Small intestine (tissue), 7 donors: ENCODE data around the gene SLC18A3. TPM values are rescaled to one million over a fixed set of nuclear protein-coding genes. Genes with fewer than 3 reads are reported as not detected.

Experiments
- DNase-seq, 2 donors: peaks; one replicate each; pipeline versions ENCODE4 v3.0.0 to v3.0.0-alpha.2; 2013
- FAIRE-seq: peaks from 2 replicates; lab custom pipeline; 2012; peaks lifted over from hg19 to GRCh38; lab: Jason Lieb, UNC
- H3K27ac ChIP-seq, 3 donors: one replicate each; pipeline ENCODE4 v1.5.1; 2013; ENCODE audit warnings: low read length in 2 of 3, mild to moderate bottlenecking in 2 of 3, control low read depth in 1 of 3, inconsistent platforms in 1 of 3, low read depth in 1 of 3, moderate library complexity in 1 of 3
- H3K27me3 ChIP-seq, 3 donors: one replicate each; pipeline ENCODE4 v1.6.1; 2013; ENCODE audit warnings: low read length in 3 of 3, inconsistent platforms in 1 of 3; ENCODE audit not compliant: control insufficient read depth in 3 of 3, insufficient read depth in 3 of 3
- H3K36me3 ChIP-seq, 3 donors: one replicate each; pipeline ENCODE4 v1.6.1; 2013; ENCODE audit warnings: low read length in 3 of 3, inconsistent platforms in 1 of 3, low read depth in 1 of 3, mild to moderate bottlenecking in 1 of 3, moderate library complexity in 1 of 3; ENCODE audit not compliant: control insufficient read depth in 3 of 3, insufficient read depth in 2 of 3
- H3K4me1 ChIP-seq, 3 donors: one replicate each; pipeline ENCODE4 v1.6.1; 2013; ENCODE audit warnings: low read length in 2 of 3, inconsistent platforms in 1 of 3, low read depth in 1 of 3, mild to moderate bottlenecking in 1 of 3, moderate library complexity in 1 of 3; ENCODE audit not compliant: control insufficient read depth in 3 of 3, insufficient read depth in 2 of 3
- H3K4me3 ChIP-seq, 3 donors: one replicate each; pipeline ENCODE4 v1.5.1; 2013; ENCODE audit warnings: low read length in 3 of 3, control low read depth in 1 of 3, inconsistent platforms in 1 of 3, low read depth in 1 of 3, mild to moderate bottlenecking in 1 of 3, moderate library complexity in 1 of 3
- H3K9me3 ChIP-seq, 2 donors: one replicate each; pipeline ENCODE4 v1.6.1; 2013; ENCODE audit warnings: low read depth in 1 of 2, low read length in 1 of 2; ENCODE audit not compliant: control insufficient read depth in 2 of 2, insufficient read depth in 1 of 2
- WGBS, 3 donors: extraction: QIAGEN DNeasy Blood & Tissue Kit; methylation state at CpG; one replicate each; pipeline ENCODE4 v1.1.7; 2013; 5-methylcytosine and 5-hydroxymethylcytosine counted together
- polyA plus RNA-seq, 4 donors: library from polyadenylated mRNA; stranded (reverse) in 3 of 4; unstranded in 1 of 4; fragments of 200-250 nt in 3 of 4; fragments of 120-200 nt in 1 of 4; gene quantifications; one replicate each; pipeline versions ENCODE4 v1.2.1 to v1.2.3, GENCODE V29; 2013
- donor health status: healthy with polysubstance abuse.
- donor health status: control.
- donor health status: control.
- donor health status: Bipolar disorder and iron deficiency.
- donor health status: healthy.

The SLC18A3 gene
- polyA plus RNA-seq, 4 donors = 0.07 to 2.7 TPM; not detected in 2

- Histone ChIP-seq H3K4me3 (no peak overlapping the region), H3K27ac (no peak overlapping the region), H3K36me3 (no peaks in the 10 kb centered on the region), H3K27me3 (peaks cover 10 to 95% (median 66%) of the 10 kb centered on the region in 3 donors), H3K9me3 (no peaks in the 10 kb centered on the region), H3K4me1 (peaks cover 0 to 20% (median 0%) of the 10 kb centered on the region in 3 donors)
- FAIRE-seq (no peak), DNase-seq (peak in 1 of 2 donors; percentile 40)
- WGBS, 3 donors = 12 to 32% (median 29%) methylated on average over 53 of the region's 53 CpGs
Observed at GRCh38 chr10:49611816-49612512, 1.9 kb downstream of the SLC18A3 start.

- H3K27ac ChIP-seq = no peak overlapping the region
- peak in 1 of 2 donors; percentile 40 for DNase-seq
- H3K4me3 ChIP-seq = no peak overlapping the region
- no peak for FAIRE-seq
- H3K4me1 ChIP-seq = peaks cover 0 to 20% (median 0%) of the 10 kb centered on the region in 3 donors
- H3K9me3 ChIP-seq = no peaks in the 10 kb centered on the region
- no peaks in the 10 kb centered on the region for H3K36me3 ChIP-seq
- peaks cover 10 to 94% (median 68%) of the 10 kb centered on the region in 3 donors for H3K27me3 ChIP-seq
- 6 to 17% (median 14%) methylated on average over 29 of the region's 29 CpGs for WGBS, 3 donors
Observed at GRCh38 chr10:49612513-49613164, 2.5 kb downstream of the SLC18A3 start.

- FAIRE-seq (no peak), DNase-seq (no peak)
- Histone ChIP-seq H3K27ac (no peak overlapping the region), H3K36me3 (no peaks in the 10 kb centered on the region), H3K4me1 (peaks cover 0 to 20% (median 0%) of the 10 kb centered on the region in 3 donors), H3K4me3 (no peak overlapping the region), H3K9me3 (no peaks in the 10 kb centered on the region), H3K27me3 (peaks cover 10 to 90% (median 63%) of the 10 kb centered on the region in 3 donors)
- 6 to 14% (median 13%) methylated on average over 23 of the region's 23 CpGs for WGBS, 3 donors
Observed at GRCh38 chr10:49613165-49613881, 3.2 kb downstream of the SLC18A3 start.

DNA sequence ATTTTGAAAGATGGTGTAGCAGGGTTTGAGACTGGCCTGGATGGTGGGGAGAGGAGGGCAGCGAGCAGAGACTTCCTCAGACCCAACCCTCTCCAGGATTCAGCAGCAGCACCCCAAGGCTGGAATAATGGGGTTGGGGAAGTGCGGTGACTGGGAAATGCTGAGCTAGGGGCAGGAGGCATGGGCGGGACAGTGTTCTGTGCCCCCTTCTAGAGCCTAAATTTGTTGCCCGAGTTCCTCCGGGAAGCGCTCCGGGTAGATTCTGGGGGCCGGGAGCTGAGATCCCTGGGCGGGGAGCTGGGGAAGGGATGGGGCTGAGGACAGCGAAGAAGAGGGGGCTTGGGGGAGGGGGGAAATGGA, 3.8 kb downstream of the SLC18A3 start, which contains the start of gene CHAT:
CHAT (plus strand) TSS at position 156 of the 360 bp plus-strand sequence; CDS start at position 309, 153 bp downstream.
- FAIRE-seq (no peak), DNase-seq (no peak)
- Histone ChIP-seq H3K4me3 (no peak within 1 kb of the TSS), H3K36me3 (no peaks in the 10 kb centered on the region), H3K27me3 (peaks cover 10 to 85% (median 60%) of the 10 kb centered on the region in 3 donors), H3K9me3 (no peaks in the 10 kb centered on the region), H3K4me1 (peaks cover 0 to 20% (median 0%) of the 10 kb centered on the region in 3 donors), H3K27ac (no peak within 1 kb of the TSS)
- 2 to 9% (median 5%) methylated on average over 9 to 10 of the region's 10 CpGs for WGBS, 3 donors

- peaks cover 0 to 14% (median 0%) of the 10 kb centered on the region in 3 donors for H3K4me1 ChIP-seq
- WGBS, 3 donors = 5 to 8% (median 7%) methylated on average over 33 to 49 of the region's 49 CpGs
- H3K4me3 ChIP-seq = no peak overlapping the region
- FAIRE-seq = no peak
- H3K9me3 ChIP-seq = no peaks in the 10 kb centered on the region
- no peak overlapping the region for H3K27ac ChIP-seq
- no peaks in the 10 kb centered on the region for H3K36me3 ChIP-seq
- peaks cover 10 to 82% (median 60%) of the 10 kb centered on the region in 3 donors for H3K27me3 ChIP-seq
- DNase-seq = no peak
Observed at GRCh38 chr10:49614242-49615198, 4.4 kb downstream of the SLC18A3 start.

- 59 to 65% (median 64%) methylated on average over 5 of the region's 5 CpGs for WGBS, 3 donors
- H3K27me3 ChIP-seq = peaks cover 10 to 77% (median 58%) of the 10 kb centered on the region in 3 donors
- FAIRE-seq = no peak
Observed at GRCh38 chr10:49615213-49615612, 5.1 kb downstream of the SLC18A3 start.

DNA sequence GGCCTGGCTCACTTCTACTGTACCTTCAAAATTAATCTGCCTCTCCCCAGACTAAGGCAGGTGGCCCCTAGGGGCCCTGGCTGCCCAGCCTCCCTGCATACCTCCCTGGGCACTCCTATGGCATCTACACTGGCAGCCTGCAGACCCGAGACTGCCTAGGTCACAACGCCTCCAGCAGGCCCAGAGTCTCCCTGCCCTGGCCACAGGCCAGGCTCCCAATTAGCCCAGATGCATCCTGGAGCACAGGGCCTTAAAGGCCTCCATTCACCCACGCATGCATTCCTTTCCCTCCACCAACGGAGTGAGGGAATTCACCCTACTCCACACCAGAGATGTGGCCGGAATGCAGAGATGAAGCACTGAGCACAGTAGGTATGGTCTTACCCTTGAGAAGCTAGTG, 5.6 kb downstream of the SLC18A3 start:
- no peaks in the 10 kb centered on the region for H3K36me3 ChIP-seq
- no peaks in the 10 kb centered on the region for H3K9me3 ChIP-seq
- H3K27me3 ChIP-seq = peaks cover 5 to 77% (median 57%) of the 10 kb centered on the region in 3 donors
- H3K4me1 ChIP-seq = peaks cover 0 to 14% (median 0%) of the 10 kb centered on the region in 3 donors
- H3K27ac ChIP-seq = no peak overlapping the region
- 55 to 72% (median 71%) methylated on average over 5 of the region's 5 CpGs for WGBS, 3 donors
- FAIRE-seq (no peak), DNase-seq (no peak)
- H3K4me3 ChIP-seq = no peak overlapping the region

More at GRCh38 chr10:49615213-49615612, 5.1 kb downstream of the SLC18A3 start:
- Histone ChIP-seq H3K36me3 (no peaks in the 10 kb centered on the region), H3K9me3 (no peaks in the 10 kb centered on the region), H3K27ac (no peak overlapping the region), H3K4me3 (no peak overlapping the region), H3K4me1 (peaks cover 0 to 14% (median 0%) of the 10 kb centered on the region in 3 donors)
- no peak for DNase-seq
